HepG2 (cell line): Measurements from ENCODE around the gene LAMTOR1.

ENCODE experiments used
- CBX5 ChIP-seq: sonication (generic); formaldehyde crosslinking; IDR thresholded peaks from 2 replicates; pipeline ENCODE4 v1.4.0; 2020; ENCODE audit warnings: missing genetic modification reagents, borderline replicate concordance
- DR1 ChIP-seq: sonication (generic); formaldehyde crosslinking; IDR thresholded peaks from 2 replicates; pipeline ENCODE4 v1.8.0; 2021; ENCODE audit warnings: mild to moderate bottlenecking, missing genetic modification reagents, inconsistent platforms
- GABPA ChIP-seq, 2 experiments: IDR thresholded peaks; 2 replicates each; pipeline ENCODE4 v1.6.1; 2011 to 2016; ENCODE audit warnings: low read depth in 2 of 2, low read length in 1 of 2, missing biosample characterization in 1 of 2, missing genetic modification characterization in 1 of 2
- GFI1 ChIP-seq: sonication (generic); formaldehyde crosslinking; IDR thresholded peaks from 2 replicates; pipeline ENCODE4 v1.5.0; 2020; ENCODE audit warnings: missing genetic modification reagents, mild to moderate bottlenecking, borderline replicate concordance
- HMGXB3 ChIP-seq: sonication (generic); formaldehyde crosslinking; IDR thresholded peaks from 2 replicates; pipeline ENCODE4 v1.4.0; 2020; ENCODE audit warnings: missing genetic modification reagents, borderline replicate concordance
- KLF13 ChIP-seq: sonication (generic); formaldehyde crosslinking; IDR thresholded peaks from 2 replicates; pipeline ENCODE4 v1.4.0; 2020; ENCODE audit warnings: mild to moderate bottlenecking, missing genetic modification reagents
- NFE2L2 ChIP-seq: fragments of 150-350 bp; IDR thresholded peaks from 2 replicates; pipeline ENCODE4 v1.6.1; 2014; ENCODE audit warnings: low read length
- SP1 ChIP-seq, 2 experiments: fragments of 450-650 bp in 1 of 2; sonication (generic) in 1 of 2; formaldehyde crosslinking in 1 of 2; IDR thresholded peaks; 2 replicates each; pipeline versions ENCODE4 v1.4.0 to v1.6.1; 2016 to 2020; ENCODE audit warnings: missing genetic modification reagents in 1 of 2
- TAF1 ChIP-seq: sonication (generic); formaldehyde crosslinking; IDR thresholded peaks from 2 replicates; pipeline ENCODE4 v1.4.0; 2020; ENCODE audit warnings: missing genetic modification reagents
- YY1 ChIP-seq: IDR thresholded peaks from 2 replicates; pipeline ENCODE4 v1.6.1; 2011; ENCODE audit warnings: low read length, low read depth, moderate library complexity, mild to moderate bottlenecking; ENCODE audit not compliant: insufficient read depth, insufficient replicate concordance
- ZNF382 ChIP-seq: sonication (generic); formaldehyde crosslinking; IDR thresholded peaks from 2 replicates; pipeline ENCODE4 v1.5.0; 2020; ENCODE audit warnings: missing genetic modification reagents, mild to moderate bottlenecking, borderline replicate concordance
- TF ChIP-seq, protein P1 (sequence below): sonication (generic); formaldehyde crosslinking; IDR thresholded peaks from 2 replicates; pipeline ENCODE4 v1.8.0; 2022; ENCODE audit warnings: missing genetic modification reagents, low read depth, mild to moderate bottlenecking, borderline replicate concordance
- TF ChIP-seq, protein P2 (sequence below): sonication (generic); formaldehyde crosslinking; IDR thresholded peaks from 2 replicates; pipeline ENCODE4 v1.5.0; 2020; ENCODE audit warnings: mild to moderate bottlenecking, missing genetic modification reagents, moderate library complexity

- TF ChIP-seq, protein P1, sequence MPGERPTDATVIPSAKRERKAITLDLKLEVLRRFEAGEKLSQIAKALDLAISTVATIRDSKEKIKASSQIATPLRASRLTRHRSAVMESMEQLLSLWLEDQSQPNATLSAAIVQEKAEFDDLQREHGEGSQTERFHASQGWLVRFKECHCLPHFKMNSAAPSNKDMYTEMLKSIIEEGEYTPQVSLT (CRISPR knock-in tag): no peak
- TF ChIP-seq CBX5: no peak
- no peak for TF ChIP-seq GABPA (IDR thresholded peaks at IDR 0.05; ENCODE audit: low read depth, low read length)
- TF ChIP-seq GABPA (CRISPR knock-in tag; IDR thresholded peaks at IDR 0.05; ENCODE audit: low read depth): no peak
- no peak for TF ChIP-seq ZNF382
- no peak for TF ChIP-seq NFE2L2
- TF ChIP-seq HMGXB3: no peak
- TF ChIP-seq, protein P2, sequence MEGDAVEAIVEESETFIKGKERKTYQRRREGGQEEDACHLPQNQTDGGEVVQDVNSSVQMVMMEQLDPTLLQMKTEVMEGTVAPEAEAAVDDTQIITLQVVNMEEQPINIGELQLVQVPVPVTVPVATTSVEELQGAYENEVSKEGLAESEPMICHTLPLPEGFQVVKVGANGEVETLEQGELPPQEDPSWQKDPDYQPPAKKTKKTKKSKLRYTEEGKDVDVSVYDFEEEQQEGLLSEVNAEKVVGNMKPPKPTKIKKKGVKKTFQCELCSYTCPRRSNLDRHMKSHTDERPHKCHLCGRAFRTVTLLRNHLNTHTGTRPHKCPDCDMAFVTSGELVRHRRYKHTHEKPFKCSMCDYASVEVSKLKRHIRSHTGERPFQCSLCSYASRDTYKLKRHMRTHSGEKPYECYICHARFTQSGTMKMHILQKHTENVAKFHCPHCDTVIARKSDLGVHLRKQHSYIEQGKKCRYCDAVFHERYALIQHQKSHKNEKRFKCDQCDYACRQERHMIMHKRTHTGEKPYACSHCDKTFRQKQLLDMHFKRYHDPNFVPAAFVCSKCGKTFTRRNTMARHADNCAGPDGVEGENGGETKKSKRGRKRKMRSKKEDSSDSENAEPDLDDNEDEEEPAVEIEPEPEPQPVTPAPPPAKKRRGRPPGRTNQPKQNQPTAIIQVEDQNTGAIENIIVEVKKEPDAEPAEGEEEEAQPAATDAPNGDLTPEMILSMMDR: no peak
- no peak for TF ChIP-seq TAF1
- no peak for TF ChIP-seq DR1
- TF ChIP-seq GFI1 (CRISPR knock-in tag): no peak
- TF ChIP-seq SP1 (IDR thresholded peaks at IDR 0.05): no peak
- TF ChIP-seq SP1 (CRISPR knock-in tag; IDR thresholded peaks at IDR 0.05): no peak
- no peak for TF ChIP-seq YY1
- no peak for TF ChIP-seq KLF13 (CRISPR knock-in tag)
These were observed 33.7 kb upstream of the LAMTOR1 start for GRCh38 chr11:72136684-72137262.
